GM18951 (cell line): ENCODE results near the gene MYRF.

Experiments
- POLR2A ChIP-seq: IDR thresholded peaks from 4 replicates; pipeline ENCODE4 v1.6.1; 2011; ENCODE audit warnings: mild to moderate bottlenecking; ENCODE audit not compliant: insufficient read length, insufficient read depth; ENCODE audit errors: extremely low read depth
- in situ Hi-C: fragments of 300-500 bp; cut with MboI; formaldehyde crosslinking; loops from one replicate; pipeline ENCODE4 v1.12.0; 2022; ENCODE audit warnings: low sequenced_read_pairs, mixed read lengths, inconsistent platforms; ENCODE audit not compliant: unreplicated experiment

MYRF gene

GRCh38 chr11:61728066-61728939, 24.1 kb upstream of the MYRF start:
- in situ Hi-C loops, result no loop called here
- TF ChIP-seq POLR2A, result no peak

- in situ Hi-C loops, result no loop called here
- TF ChIP-seq POLR2A, result no peak
These were observed 23.6 kb upstream of the MYRF start for GRCh38 chr11:61728940-61729219.

- in situ Hi-C loops, result no loop called here
- TF ChIP-seq POLR2A, result no peak
These were observed 22.0 kb upstream of the MYRF start for GRCh38 chr11:61730240-61730994.

GRCh38 chr11:61731211-61731951, 21.1 kb upstream of the MYRF start:
- no peak for TF ChIP-seq POLR2A
- in situ Hi-C loops, result no loop called here

- TF ChIP-seq POLR2A, result no peak
- in situ Hi-C loops, result no loop called here
These were observed 20.3 kb upstream of the MYRF start for GRCh38 chr11:61731952-61732675.

GRCh38 chr11:61732705-61733104, 19.7 kb upstream of the MYRF start:
- TF ChIP-seq POLR2A, result no peak
- in situ Hi-C loops, result no loop called here

- in situ Hi-C loops, result no loop called here
- no peak for TF ChIP-seq POLR2A
These were observed 19.1 kb upstream of the MYRF start for GRCh38 chr11:61733120-61733978.

GRCh38 chr11:61734767-61735166, 17.7 kb upstream of the MYRF start:
- TF ChIP-seq POLR2A, result no peak
- in situ Hi-C loops, result no loop called here

- in situ Hi-C loops, result no loop called here
- no peak for TF ChIP-seq POLR2A
These were observed 17.0 kb upstream of the MYRF start for GRCh38 chr11:61735391-61735790.

GRCh38 chr11:61736310-61736709, 16.1 kb upstream of the MYRF start:
- in situ Hi-C loops, result no loop called here
- no peak for TF ChIP-seq POLR2A

GRCh38 chr11:61737131-61737530, 15.3 kb upstream of the MYRF start:
- TF ChIP-seq POLR2A, result no peak
- in situ Hi-C loops, result no loop called here
